A673 (cell line): ENCODE data around the gene APC2.

Experiments
- CTCF ChIP-seq: fragments of 300-800, 200-600 bp; sonication (generic); conservative IDR thresholded peaks from 2 replicates; pipeline ENCODE4 v1.5.1; 2017; ENCODE audit warnings: low read depth, mild to moderate bottlenecking, antibody characterized with exemption, low read length, moderate library complexity, mixed read lengths
- EZH2 ChIP-seq: fragments of 200-600 bp; sonication (generic); IDR thresholded peaks from 2 replicates; pipeline ENCODE4 v1.6.1; 2017; ENCODE audit warnings: borderline replicate concordance, low read depth, mild to moderate bottlenecking, mixed read lengths, antibody characterized with exemption, low read length; ENCODE audit not compliant: poor library complexity, severe bottlenecking

- TF ChIP-seq CTCF (no peak), EZH2 (no peak)
These were observed 34.1 kb downstream of the APC2 start for GRCh38 chr19:1483979-1484428.
